DOHH2 (cell line): ENCODE results near the gene AGAP3.

Experiments
- H3F3A ChIP-seq: fragments of 200-600 bp; sonication (generic), shearing (Covaris generic); 2 replicates; pipeline ENCODE4 v1.6.0; 2016; ENCODE audit warnings: antibody characterized with exemption, mild to moderate bottlenecking; ENCODE audit not compliant: control insufficient read depth, insufficient read depth
- H3K27ac ChIP-seq: fragments of 200-600 bp; sonication (generic); 2 replicates; pipeline ENCODE4 v1.5.1; 2014; ENCODE audit warnings: low read depth, mild to moderate bottlenecking, low read length, moderate library complexity
- H3K27me3 ChIP-seq: fragments of 200-600 bp; sonication (generic); 2 replicates; pipeline ENCODE4 v1.6.1; 2014; ENCODE audit warnings: mild to moderate bottlenecking, low read length, mixed read lengths; ENCODE audit not compliant: control insufficient read depth
- H3K36me3 ChIP-seq: fragments of 200-600 bp; sonication (generic); 2 replicates; pipeline ENCODE4 v1.6.1; 2014; ENCODE audit warnings: mild to moderate bottlenecking, low read length, moderate library complexity, mixed read lengths; ENCODE audit not compliant: control insufficient read depth
- H3K4me1 ChIP-seq: fragments of 200-600 bp; sonication (generic); 2 replicates; pipeline ENCODE4 v1.6.1; 2014; ENCODE audit warnings: mild to moderate bottlenecking, low read length, mixed read lengths; ENCODE audit not compliant: control insufficient read depth
- H3K4me2 ChIP-seq: fragments of 200-600 bp; sonication (generic); 2 replicates; pipeline ENCODE4 v1.6.0; 2014; ENCODE audit warnings: mild to moderate bottlenecking, low read length, moderate library complexity
- H3K4me3 ChIP-seq: fragments of 200-600 bp; sonication (generic); 2 replicates; pipeline ENCODE4 v1.5.1; 2014; ENCODE audit warnings: mild to moderate bottlenecking, low read length, mixed read lengths
- H3K79me2 ChIP-seq: fragments of 200-600 bp; sonication (generic); 2 replicates; pipeline ENCODE4 v1.6.1; 2014; ENCODE audit warnings: mild to moderate bottlenecking, low read length, mixed read lengths; ENCODE audit not compliant: control insufficient read depth
- H3K9me2 ChIP-seq: fragments of 200-600 bp; sonication (generic); replicated peaks from 2 replicates; pipeline ENCODE4 v1.6.1; 2014; ENCODE audit warnings: mild to moderate bottlenecking, low read length, mixed read lengths; ENCODE audit not compliant: control insufficient read depth
- H3K9me3 ChIP-seq: fragments of 200-600 bp; sonication (generic); 2 replicates; pipeline ENCODE4 v1.6.1; 2014; ENCODE audit warnings: antibody characterized with exemption, low read length, mixed read lengths; ENCODE audit not compliant: control insufficient read depth, insufficient read depth
- H4K20me1 ChIP-seq: fragments of 200-600 bp; sonication (generic); 2 replicates; pipeline ENCODE4 v1.6.0; 2014; ENCODE audit warnings: low read depth, mild to moderate bottlenecking, antibody characterized with exemption, low read length, moderate library complexity; ENCODE audit not compliant: control insufficient read depth, insufficient read depth
- CTCF ChIP-seq: fragments of 200-600 bp; sonication (generic); IDR thresholded peaks from one replicate; pipeline ENCODE4 v1.5.1; 2014; ENCODE audit warnings: antibody characterized with exemption, mild to moderate bottlenecking, low read depth, low read length; ENCODE audit not compliant: poor library complexity, severe bottlenecking
- EZH2phosphoT487 ChIP-seq: fragments of 200-600 bp; sonication (generic); IDR thresholded peaks from 2 replicates; pipeline ENCODE4 v1.6.1; 2017; ENCODE audit warnings: borderline replicate concordance, mild to moderate bottlenecking, antibody characterized with exemption, low read length, moderate library complexity, mixed read lengths

AGAP3 gene

DNA sequence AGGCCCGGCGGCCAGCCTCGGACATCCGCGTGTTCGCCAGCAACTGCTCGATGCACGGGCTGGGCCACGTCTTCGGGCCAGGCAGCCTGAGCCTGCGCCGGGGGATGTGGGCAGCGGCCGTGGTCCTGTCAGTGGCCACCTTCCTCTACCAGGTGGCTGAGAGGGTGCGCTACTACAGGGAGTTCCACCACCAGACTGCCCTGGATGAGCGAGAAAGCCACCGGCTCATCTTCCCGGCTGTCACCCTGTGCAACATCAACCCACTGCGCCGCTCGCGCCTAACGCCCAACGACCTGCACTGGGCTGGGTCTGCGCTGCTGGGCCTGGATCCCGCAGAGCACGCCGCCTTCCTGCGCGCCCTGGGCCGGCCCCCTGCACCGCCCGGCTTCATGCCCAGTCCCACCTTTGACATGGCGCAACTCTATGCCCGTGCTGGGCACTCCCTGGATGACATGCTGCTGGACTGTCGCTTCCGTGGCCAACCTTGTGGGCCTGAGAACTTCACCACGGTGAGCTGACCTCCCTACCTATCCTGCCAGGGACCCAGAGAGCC is 37.3 kb upstream of the AGAP3 start:
- Histone ChIP-seq H3K79me2 (no peaks in the 10 kb centered on the region), H3K36me3 (no peaks in the 10 kb centered on the region), H3K27me3 (peaks cover 11% of the 10 kb centered on the region; the same call in 1 of the 2 replicates), H3K4me2 (no peak overlapping the region), H3K27ac (no peak overlapping the region), H3K9me3 (no peaks in the 10 kb centered on the region), H3K4me3 (no peak overlapping the region), H3K4me1 (0 out of 2 replicates have a peak, but pooled peaks cover 5% of the 10 kb centered on the region), H3K9me2 (no peaks in the 10 kb centered on the region), H3F3A (no peaks in the 10 kb centered on the region), H4K20me1 (no peaks in the 10 kb centered on the region)
- TF ChIP-seq EZH2phosphoT487: no peak
- TF ChIP-seq CTCF: no peak

- no peak for TF ChIP-seq CTCF
- no peak for TF ChIP-seq EZH2phosphoT487
- H3K9me2 ChIP-seq: no peaks in the 10 kb centered on the region
- H3K9me3 ChIP-seq: no peaks in the 10 kb centered on the region
- H3K27me3 ChIP-seq: peaks cover 11% of the 10 kb centered on the region; the same call in 1 of the 2 replicates
- no peak overlapping the region for H3K27ac ChIP-seq
- 0 out of 2 replicates have a peak, but pooled peaks cover 5% of the 10 kb centered on the region for H3K4me1 ChIP-seq
- H3F3A ChIP-seq: no peaks in the 10 kb centered on the region
- no peak overlapping the region for H3K4me3 ChIP-seq
- no peaks in the 10 kb centered on the region for H4K20me1 ChIP-seq
- H3K79me2 ChIP-seq: no peaks in the 10 kb centered on the region
- H3K4me2 ChIP-seq: peak overlapping the region; percentile 11; the same call in 1 of the 2 replicates
- no peaks in the 10 kb centered on the region for H3K36me3 ChIP-seq
These were observed 35.2 kb upstream of the AGAP3 start for GRCh38 chr7:151051108-151051507.

GRCh38 chr7:151053096-151053495 is 33.2 kb upstream of the AGAP3 start:
- no peaks in the 10 kb centered on the region for H3K9me2 ChIP-seq
- H3K4me3 ChIP-seq: no peak overlapping the region
- no peaks in the 10 kb centered on the region for H4K20me1 ChIP-seq
- H3K27me3 ChIP-seq: peaks cover 11% of the 10 kb centered on the region; the same call in 1 of the 2 replicates
- H3F3A ChIP-seq: no peaks in the 10 kb centered on the region
- H3K9me3 ChIP-seq: no peaks in the 10 kb centered on the region
- TF ChIP-seq CTCF (no peak), EZH2phosphoT487 (no peak)
- no peaks in the 10 kb centered on the region for H3K79me2 ChIP-seq
- H3K4me1 ChIP-seq: peaks cover 13% of the 10 kb centered on the region
- H3K4me2 ChIP-seq: no peak overlapping the region
- H3K36me3 ChIP-seq: no peaks in the 10 kb centered on the region
- no peak overlapping the region for H3K27ac ChIP-seq
